ENCODE data around the gene PER1. TPM values are rescaled to one million over a fixed set of nuclear protein-coding genes. Genes with fewer than 3 reads are reported as not detected.

The PER1 gene
- total and polyA plus RNA-seq, 2 of the 8 experiments (the other 6 are each of a cell fraction or from before 2014, with no cell fraction given): 9.6 to 38.0 TPM

DNA sequence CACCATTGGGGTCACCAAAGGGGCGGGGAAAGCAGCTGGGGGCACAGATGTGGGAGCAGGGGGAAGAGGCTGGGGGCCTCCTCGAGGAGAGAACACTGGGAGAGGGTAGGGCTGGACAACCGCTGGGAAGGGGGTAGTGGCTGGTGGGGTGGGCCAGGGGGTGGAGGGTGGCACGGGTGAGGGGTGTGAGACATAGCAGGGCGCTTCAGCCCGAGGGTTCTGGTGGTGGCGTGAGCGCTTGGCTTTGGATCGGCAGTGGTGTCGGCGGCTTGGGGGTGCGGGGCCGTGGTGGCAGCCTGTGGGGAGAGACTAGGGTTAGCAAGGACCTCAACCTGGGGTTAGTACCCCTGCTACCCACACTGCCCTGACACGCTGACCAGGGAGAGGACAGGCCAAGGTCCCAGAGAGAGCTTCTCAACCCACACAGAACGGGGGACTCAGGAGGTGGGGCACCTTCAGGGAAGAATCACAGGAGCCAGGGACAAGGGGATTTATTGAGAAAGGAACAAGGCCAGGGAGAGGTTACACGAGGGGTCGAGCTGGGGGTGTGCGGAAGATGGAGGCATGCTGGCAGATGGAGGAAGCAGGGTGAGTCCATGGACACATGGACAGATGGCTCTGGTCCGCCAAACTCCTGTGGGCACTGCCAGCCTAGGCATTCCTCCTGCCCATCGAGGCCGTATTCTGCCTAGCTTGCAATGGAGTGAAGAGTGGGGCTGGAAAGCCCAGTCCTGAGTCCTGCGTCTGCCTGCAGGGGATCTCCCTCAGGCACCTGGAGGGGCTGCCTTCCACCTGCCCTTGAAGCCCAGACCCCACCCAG is 8.4 kb downstream of the PER1 start:
- peak overlapping the region; percentile 25; the same call in 1 of the 2 replicates for H4K8ac ChIP-seq (ENCODE audit: extremely low read depth, insufficient read depth, low read length)
- no peaks in the 10 kb centered on the region for H3K9me3 ChIP-seq (ENCODE audit: insufficient read depth in 2 of 2, low read depth in 1 of 2, low read length in 1 of 2)
- no peaks in the 10 kb centered on the region for H3K27me3 ChIP-seq (replicated peaks in 1 of 4; ENCODE audit: control insufficient read depth in 3 of 4, extremely low read depth in 1 of 4, insufficient read depth in 3 of 4, low read length in 3 of 4)
- H3K9ac ChIP-seq (replicated peaks in 1 of 4; ENCODE audit: extremely low read depth in 1 of 4, low read depth in 3 of 4, low read length in 3 of 4): no peak overlapping the region
- no peak overlapping the region for H2BK20ac ChIP-seq (ENCODE audit: low read length)
- TF ChIP-seq, protein P1, sequence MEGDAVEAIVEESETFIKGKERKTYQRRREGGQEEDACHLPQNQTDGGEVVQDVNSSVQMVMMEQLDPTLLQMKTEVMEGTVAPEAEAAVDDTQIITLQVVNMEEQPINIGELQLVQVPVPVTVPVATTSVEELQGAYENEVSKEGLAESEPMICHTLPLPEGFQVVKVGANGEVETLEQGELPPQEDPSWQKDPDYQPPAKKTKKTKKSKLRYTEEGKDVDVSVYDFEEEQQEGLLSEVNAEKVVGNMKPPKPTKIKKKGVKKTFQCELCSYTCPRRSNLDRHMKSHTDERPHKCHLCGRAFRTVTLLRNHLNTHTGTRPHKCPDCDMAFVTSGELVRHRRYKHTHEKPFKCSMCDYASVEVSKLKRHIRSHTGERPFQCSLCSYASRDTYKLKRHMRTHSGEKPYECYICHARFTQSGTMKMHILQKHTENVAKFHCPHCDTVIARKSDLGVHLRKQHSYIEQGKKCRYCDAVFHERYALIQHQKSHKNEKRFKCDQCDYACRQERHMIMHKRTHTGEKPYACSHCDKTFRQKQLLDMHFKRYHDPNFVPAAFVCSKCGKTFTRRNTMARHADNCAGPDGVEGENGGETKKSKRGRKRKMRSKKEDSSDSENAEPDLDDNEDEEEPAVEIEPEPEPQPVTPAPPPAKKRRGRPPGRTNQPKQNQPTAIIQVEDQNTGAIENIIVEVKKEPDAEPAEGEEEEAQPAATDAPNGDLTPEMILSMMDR (IDR thresholded peaks at IDR 0.05; ENCODE audit: control extremely low read depth in 1 of 3, insufficient read depth in 1 of 3, low read depth in 1 of 3, low read length in 3 of 3): no peak
- no peak for TF ChIP-seq CTBP2 (IDR thresholded peaks at IDR 0.05; ENCODE audit: borderline replicate concordance, insufficient read depth, insufficient read length, low read length)
- no peak for TF ChIP-seq MAFK (IDR thresholded peaks at IDR 0.05; ENCODE audit: low read depth, low read length)
- TF ChIP-seq KDM4A (IDR thresholded peaks at IDR 0.05; ENCODE audit: low read depth, low read length, severe bottlenecking): no peak
- no peak for TF ChIP-seq FOSL1 (IDR thresholded peaks at IDR 0.05; ENCODE audit: insufficient read depth, low read depth, low read length)
- TF ChIP-seq TEAD4 (IDR thresholded peaks at IDR 0.05; ENCODE audit: low read depth, low read length): no peak
- no peak for TF ChIP-seq ASH2L (IDR thresholded peaks at IDR 0.05; ENCODE audit: low read length)
- no peak for TF ChIP-seq ZNF274 (IDR thresholded peaks at IDR 0.05; ENCODE audit: borderline replicate concordance, extremely low read depth, low read length)
- TF ChIP-seq POU5F1 (IDR thresholded peaks at IDR 0.05; ENCODE audit: low read depth, low read length): no peak
- H4K91ac ChIP-seq (replicated peaks; ENCODE audit: insufficient read length, low read length): no peak overlapping the region
- H2BK12ac ChIP-seq (ENCODE audit: low read depth, low read length): no peak overlapping the region
- no peaks in the 10 kb centered on the region for H3K79me2 ChIP-seq (ENCODE audit: control insufficient read depth in 1 of 2, insufficient read depth in 2 of 2, low read length in 2 of 2)
- peaks cover 9 to 49% (median 37%) of the 10 kb centered on the region in 4 experiments for H3K36me3 ChIP-seq (ENCODE audit: control insufficient read depth in 2 of 4, insufficient read depth in 4 of 4, low read length in 3 of 4)
- no peak overlapping the region for H3K56ac ChIP-seq (replicated peaks; ENCODE audit: insufficient read length, low read depth, low read length)
- no peak for DNase-seq (ENCODE audit: low read depth in 1 of 2, low spot score in 2 of 2)
- no peak overlapping the region for H2AK5ac ChIP-seq (ENCODE audit: low read depth, low read length)
- no peaks in the 10 kb centered on the region for H3K79me1 ChIP-seq (ENCODE audit: low read depth, low read length)
- no peak overlapping the region for H2BK120ac ChIP-seq (replicated peaks; ENCODE audit: low read depth, low read length)
- no peak overlapping the region for H3K18ac ChIP-seq (ENCODE audit: extremely low read depth, low read length)
- no peak overlapping the region for H4K5ac ChIP-seq (ENCODE audit: insufficient read length, low read depth, low read length)
- CTCF ChIA-PET (ENCODE audit: partially characterized antibody): interaction anchor here (0.5 to 14.1 kb wide), 6 partner anchors 14 to 165 kb away, joined by 3 to 133 read pairs (median 4); partner anchors contain the start of gene VAMP2
- H3K23me2 ChIP-seq (ENCODE audit: low read depth, low read length): peaks cover 2% of the 10 kb centered on the region; the same call in 1 of the 2 replicates
- peaks cover 0 to 3% (median 1%) of the 10 kb centered on the region in 4 experiments; a peak in 1 of 7 replicates for H3K4me1 ChIP-seq (replicated peaks in 1 of 4; ENCODE audit: control insufficient read depth in 3 of 4, insufficient read depth in 4 of 4, low read length in 3 of 4)
- no peak overlapping the region for H2AFZ ChIP-seq (ENCODE audit: low read length)
- H2BK5ac ChIP-seq (ENCODE audit: low read depth, low read length): no peak overlapping the region
- no peak overlapping the region for H3K4me3 ChIP-seq (ENCODE audit: extremely low read depth in 1 of 4, insufficient read depth in 2 of 4, low read depth in 3 of 4, low read length in 4 of 4)
- no peak for FAIRE-seq
- no peak overlapping the region for H3K23ac ChIP-seq (ENCODE audit: insufficient read length)
- H3K4me2 ChIP-seq (ENCODE audit: insufficient read depth in 1 of 2, low read depth in 2 of 2, low read length in 2 of 2): no peak overlapping the region
- 94% methylated on average over 14 of the region's 22 CpGs; no CpG with 5 or more reads in 1 of the 2 experiments for WGBS, 2 experiments (ENCODE audit: extremely low coverage in 1 of 2, insufficient coverage in 1 of 2, insufficient read length in 1 of 2, insufficient replicate concordance in 2 of 2, low coverage in 1 of 2, low lambda C conversion rate in 2 of 2, missing lambda C conversion rate in 1 of 2)
- H3K14ac ChIP-seq (ENCODE audit: insufficient read length): no peak overlapping the region
- H4K20me1 ChIP-seq (replicated peaks in 1 of 2; ENCODE audit: control insufficient read depth in 1 of 2, insufficient read depth in 2 of 2, low read length in 2 of 2): peaks cover 2 to 18% of the 10 kb centered on the region in 2 experiments
- H3K4ac ChIP-seq (replicated peaks; ENCODE audit: insufficient read length, low read depth, low read length): no peak overlapping the region
- POLR2A ChIA-PET (ENCODE audit: partially characterized antibody): interaction anchor here (1.2 to 5.1 kb wide), 4 partner anchors 11 to 95 kb away, joined by 3 to 21 read pairs (median 6); no protein-coding TSS in a partner anchor
- H2BK15ac ChIP-seq (ENCODE audit: low read length): no peak overlapping the region
- H3K27ac ChIP-seq (ENCODE audit: low read depth, low read length): no peak overlapping the region

Measured in H1 (cell line).